ENCODE results near the gene QPCT. TPM values are rescaled to one million over a fixed set of nuclear protein-coding genes. Genes with fewer than 3 reads are reported as not detected.

QPCT gene
- total RNA-seq, 1 experiment from 2014 or later = 13.6 TPM

- peak; percentile 56 for ATAC-seq
- Mint-ChIP-seq H3K27ac (peak overlapping the region; percentile 46; the same call in 1 of the 2 replicates), H3K4me1 (peaks cover 47% of the 10 kb centered on the region), H3K4me3 (no peak overlapping the region), H3K36me3 (peaks cover 3% of the 10 kb centered on the region; the same call in 1 of the 2 replicates), H3K27me3 (ENCODE audit: low read depth) (no peaks in the 10 kb centered on the region), H3K9me3 (no peaks in the 10 kb centered on the region)
- TF ChIP-seq ZNF423 (CRISPR knock-in tag; IDR thresholded peaks at IDR 0.05) (no peak), ZMAT4 (CRISPR knock-in tag; IDR thresholded peaks at IDR 0.05) (no peak), JUN (CRISPR knock-in tag; IDR thresholded peaks at IDR 0.05) (no peak), PRDM15 (CRISPR knock-in tag; IDR thresholded peaks at IDR 0.05) (no peak), ZNF512 (CRISPR knock-in tag; IDR thresholded peaks at IDR 0.05; ENCODE audit: borderline replicate concordance) (no peak), ETV6 (CRISPR knock-in tag; IDR thresholded peaks at IDR 0.05) (no peak), ATF2 (CRISPR knock-in tag; IDR thresholded peaks at IDR 0.05; ENCODE audit: borderline replicate concordance, low read depth) (no peak), CTCF (IDR thresholded peaks at IDR 0.05) (no peak), ZSCAN18 (CRISPR knock-in tag; IDR thresholded peaks at IDR 0.05) (no peak), TP53 (CRISPR knock-in tag; IDR thresholded peaks at IDR 0.05) (no peak), KAT7 (CRISPR knock-in tag; IDR thresholded peaks at IDR 0.05; ENCODE audit: borderline replicate concordance) (no peak)
- ChIA-PET POLR2A (no interaction called here), CTCF (interaction anchor here (1.7 kb wide), 1 partner anchor 41 kb away, joined by 4 read pairs; no protein-coding TSS in a partner anchor)
- no peak for DNase-seq (ENCODE audit: low spot score)
These were observed 41.7 kb upstream of the QPCT start for GRCh38 chr2:37302701-37303252.

GRCh38 chr2:37306024-37306423 is 38.4 kb upstream of the QPCT start:
- ATAC-seq (no peak), DNase-seq (ENCODE audit: low spot score) (no peak)
- Mint-ChIP-seq H3K36me3 (peaks cover 3% of the 10 kb centered on the region; the same call in 1 of the 2 replicates), H3K27me3 (ENCODE audit: low read depth) (no peaks in the 10 kb centered on the region), H3K4me1 (peaks cover 51% of the 10 kb centered on the region), H3K27ac (no peak overlapping the region), H3K4me3 (no peak overlapping the region), H3K9me3 (no peaks in the 10 kb centered on the region)
- CTCF ChIA-PET = no interaction called here
- POLR2A ChIA-PET = no interaction called here
- no peak for TF ChIP-seq USF1 (CRISPR knock-in tag; IDR thresholded peaks at IDR 0.05)
- no peak for TF ChIP-seq ZNF671 (CRISPR knock-in tag; IDR thresholded peaks at IDR 0.05)
- TF ChIP-seq CDX4 (CRISPR knock-in tag; IDR thresholded peaks at IDR 0.05; ENCODE audit: borderline replicate concordance) = no peak
- TF ChIP-seq NFYB (CRISPR knock-in tag; conservative IDR thresholded peaks at IDR 0.05; ENCODE audit: low read depth) = no peak
- TF ChIP-seq E2F5 (CRISPR knock-in tag; IDR thresholded peaks at IDR 0.05) = no peak
- no peak for TF ChIP-seq E2F4 (CRISPR knock-in tag; IDR thresholded peaks at IDR 0.05; ENCODE audit: borderline replicate concordance, low read depth)
